ENCODE measurements around the gene BTC.
"Not testable (repeated sequence)": the region's sequence is repeated elsewhere in the genome, so short reads cannot be mapped to it uniquely, and the experiment has no call there.

Gene BTC

DNA sequence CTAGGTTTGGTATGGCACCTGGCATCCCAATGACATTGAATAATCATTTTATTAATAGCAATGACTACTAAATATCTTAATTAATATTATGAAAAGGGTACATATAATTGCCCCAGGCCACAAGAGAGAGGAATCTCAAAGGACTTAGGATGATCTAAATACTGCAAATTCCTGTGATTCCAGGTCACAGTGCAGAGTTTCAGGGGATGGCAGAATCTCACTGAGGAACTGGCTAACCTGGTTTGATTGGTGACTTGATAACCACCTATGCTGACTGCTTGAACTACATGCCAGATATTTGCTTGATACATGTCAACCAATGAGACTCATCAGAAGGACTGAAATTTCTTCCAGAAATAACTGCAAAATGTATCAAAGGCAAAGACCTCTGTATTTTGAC is 37.2 kb downstream of the BTC start:
- no peak for DNase-seq

GRCh38 chr4:74755486-74755885 is 38.8 kb downstream of the BTC start:
- DNase-seq, result no peak

- DNase-seq, result no peak
Observed at GRCh38 chr4:74754218-74754617, 40.1 kb downstream of the BTC start.

DNA sequence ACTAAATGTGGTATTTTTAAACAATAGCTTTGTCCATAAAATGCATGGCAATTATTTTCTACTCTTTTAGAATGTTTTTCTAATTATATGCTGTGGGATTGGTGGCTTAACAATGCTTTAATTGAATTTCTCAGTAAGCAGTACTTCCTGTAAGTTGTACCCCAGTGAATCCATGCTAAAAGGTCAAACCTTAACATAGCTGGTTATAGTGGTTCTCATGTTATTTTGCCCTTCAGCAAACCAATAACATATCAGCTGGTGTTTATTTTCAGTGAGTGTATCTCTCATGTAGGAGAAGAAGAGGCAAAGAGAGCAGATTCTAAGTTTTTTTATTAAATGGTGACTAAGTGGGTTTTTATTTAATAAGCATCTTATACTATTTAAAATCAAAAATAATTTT is 41.5 kb downstream of the BTC start:
- DNase-seq, result no peak

DNA sequence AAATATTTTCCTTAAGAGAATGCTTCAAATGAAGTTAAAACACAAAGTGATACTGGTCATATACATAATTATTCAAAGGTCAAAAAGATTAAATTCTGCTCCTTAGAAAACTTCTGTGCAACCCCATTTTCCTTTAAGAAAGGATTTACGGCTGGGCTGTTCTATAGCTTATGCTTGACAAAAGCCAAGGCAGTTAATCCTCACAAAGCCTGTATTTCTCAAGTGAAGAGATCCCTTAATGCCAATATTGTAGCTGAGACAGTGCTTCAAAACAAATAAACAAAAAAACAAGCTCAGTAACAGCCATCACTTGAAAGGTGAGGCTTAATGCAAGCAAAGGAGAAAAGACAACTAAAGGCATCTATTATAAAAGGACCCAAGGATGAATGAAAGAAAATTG is 42.5 kb downstream of the BTC start:
- no peak for DNase-seq

- no peak for DNase-seq
Observed at GRCh38 chr4:74751247-74751646, 43.1 kb downstream of the BTC start.

GRCh38 chr4:74742185-74742584 is 52.1 kb downstream of the BTC start:
- DNase-seq, result no peak

DNA sequence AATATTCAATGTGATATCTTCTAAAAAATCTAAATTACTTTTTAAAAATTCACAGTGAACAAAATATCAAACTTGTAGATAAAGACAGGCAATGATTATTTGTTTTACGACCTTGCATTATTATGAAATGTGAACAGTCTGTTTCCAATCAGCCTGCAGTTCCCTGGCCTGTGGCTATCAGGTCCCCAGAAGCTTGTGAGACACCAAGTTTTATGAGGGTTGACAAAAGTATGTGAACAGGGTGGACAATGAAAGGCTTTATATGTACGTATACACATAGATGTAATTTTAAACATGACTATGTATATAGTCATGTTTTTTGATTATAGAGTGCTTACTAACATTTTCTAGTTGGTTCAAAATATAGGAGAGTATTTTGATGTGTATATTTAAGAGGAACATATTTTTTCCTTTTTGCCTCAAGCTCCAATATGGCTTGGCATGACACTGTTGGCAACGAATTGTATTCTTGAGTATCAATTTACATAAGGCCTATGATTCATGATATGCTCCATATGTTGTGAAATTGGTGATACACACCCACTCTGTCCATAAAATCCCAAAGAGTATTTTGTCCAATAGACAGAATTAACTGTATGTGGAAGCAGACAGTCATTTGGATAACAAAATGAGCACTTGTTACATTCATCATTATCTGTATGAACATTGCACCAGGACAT is 55.7 kb downstream of the BTC start:
- no peak for DNase-seq

DNA sequence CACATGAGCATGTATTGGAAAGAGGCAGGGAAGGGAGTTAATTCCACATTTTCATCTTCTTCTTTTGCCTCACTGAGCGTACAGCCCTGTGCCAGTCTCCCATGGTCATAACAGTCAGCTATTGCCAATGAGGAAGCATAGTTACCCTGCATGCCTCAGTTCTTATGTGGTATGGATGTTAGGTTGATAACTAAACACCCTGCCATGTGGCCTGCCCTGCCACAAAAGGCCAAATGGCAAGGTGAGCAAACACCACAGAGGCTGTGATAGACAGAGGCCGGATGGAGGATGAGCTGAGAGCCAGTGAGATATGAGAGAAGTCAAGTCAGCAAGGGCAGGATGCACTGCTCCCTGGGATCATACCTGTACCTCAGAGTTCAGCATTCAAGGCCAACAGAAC is 59.3 kb downstream of the BTC start:
- no peak for DNase-seq

DNA sequence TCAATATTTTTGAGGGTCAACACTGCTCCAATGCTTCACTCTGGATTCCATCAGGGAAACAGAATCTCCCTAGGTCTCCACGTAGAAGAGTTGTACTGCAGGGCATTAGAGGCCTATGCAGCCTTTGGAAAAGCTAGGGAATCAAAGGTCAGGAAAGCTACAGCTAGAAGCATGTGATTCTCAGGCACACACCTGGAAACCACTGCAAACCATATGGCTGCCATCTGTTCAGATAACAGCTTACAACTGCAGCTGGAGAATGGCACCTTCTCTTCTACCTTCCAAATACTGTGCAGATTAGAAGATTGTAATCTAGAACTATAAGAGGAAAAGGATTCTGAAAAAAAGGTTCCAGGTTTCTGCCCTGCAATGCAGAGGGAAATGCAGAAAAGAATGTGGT is 60.6 kb downstream of the BTC start:
- DNase-seq, result no peak

- DNase-seq, result no peak
Observed at GRCh38 chr4:74724979-74725378, 69.3 kb downstream of the BTC start.

- no peak for DNase-seq
Observed at GRCh38 chr4:74716436-74716765, 77.9 kb downstream of the BTC start.

GRCh38 chr4:74715706-74716435 is 78.5 kb downstream of the BTC start:
- no peak for DNase-seq

GRCh38 chr4:74714611-74715130 is 79.7 kb downstream of the BTC start:
- DNase-seq, result no peak

DNA sequence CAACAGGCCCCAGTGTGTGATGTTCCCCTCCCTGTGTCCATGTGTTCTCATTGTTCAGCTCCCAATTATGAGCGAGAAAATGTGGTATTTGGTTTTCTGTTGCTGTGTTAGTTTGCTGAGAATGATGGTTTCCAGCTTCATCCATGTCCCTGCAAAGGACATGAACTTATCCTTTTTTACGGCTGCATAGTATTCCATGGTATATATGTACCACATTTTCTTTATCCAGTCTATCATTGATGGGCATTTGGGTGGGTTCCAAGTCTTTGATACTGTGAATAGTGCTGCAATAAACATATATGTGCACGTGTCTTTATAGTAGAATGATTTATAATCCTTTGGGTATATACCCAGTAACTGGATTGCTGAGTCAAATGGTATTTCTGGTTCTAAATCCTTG is 86.2 kb downstream of the BTC start:
- not testable (repeated sequence) for DNase-seq

Measured in NCI-H1694 treated with DMSO at 0.1 percent for 48 hours (cell line).